ENCODE results near the gene CTRB2.

The CTRB2 gene

DNA sequence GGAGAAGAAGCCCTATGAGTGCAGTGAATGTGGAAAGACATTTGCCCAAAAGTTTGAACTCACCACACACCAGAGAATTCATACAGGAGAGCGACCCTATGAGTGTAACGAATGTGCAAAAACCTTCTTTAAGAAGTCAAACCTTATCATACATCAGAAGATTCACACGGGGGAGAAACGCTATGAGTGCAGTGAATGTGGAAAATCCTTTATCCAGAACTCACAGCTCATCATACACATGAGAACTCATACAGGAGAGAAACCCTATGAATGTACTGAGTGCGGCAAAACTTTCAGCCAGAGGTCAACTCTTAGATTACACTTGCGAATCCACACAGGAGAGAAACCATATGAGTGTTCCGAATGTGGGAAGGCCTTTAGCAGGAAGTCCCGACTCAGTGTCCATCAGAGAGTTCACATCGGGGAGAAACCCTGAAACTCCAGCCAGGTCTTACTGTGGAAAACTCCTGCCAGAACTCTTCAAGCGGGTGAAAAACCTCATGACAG, 37.0 kb downstream of the CTRB2 start:
- DNase-seq (ENCODE audit: low spot score), result no peak

DNA sequence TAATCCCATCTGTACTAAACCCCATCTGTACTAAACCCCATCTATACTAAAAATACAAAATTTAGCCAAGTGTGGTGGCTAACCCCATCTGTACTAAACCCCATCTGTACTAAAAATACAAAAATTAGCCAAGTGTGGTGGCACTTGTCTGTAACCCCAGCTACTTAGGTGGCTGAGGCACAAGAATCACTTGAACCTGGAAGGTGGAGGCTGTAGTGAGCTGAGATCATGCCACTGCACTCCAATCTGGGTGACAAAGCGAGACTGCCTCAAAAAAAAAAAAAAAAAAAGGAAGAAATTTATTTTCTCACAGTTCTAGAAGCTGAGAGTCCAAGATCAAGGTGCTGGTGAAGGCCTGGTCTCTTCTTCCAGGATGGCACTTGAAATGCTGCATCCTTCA, 46.6 kb downstream of the CTRB2 start:
- DNase-seq (ENCODE audit: low spot score), result no peak

Measured in RKO (cell line).